ENCODE results near the gene EHMT1. TPM values are rescaled to one million over a fixed set of nuclear protein-coding genes. Genes with fewer than 3 reads are reported as not detected.

The EHMT1 gene
- total and polyA plus RNA-seq, 10 of the 15 experiments (the other 5 are each of a cell fraction or from before 2014, with no cell fraction given) = 2.9 to 100 (median 48.1) TPM

DNA sequence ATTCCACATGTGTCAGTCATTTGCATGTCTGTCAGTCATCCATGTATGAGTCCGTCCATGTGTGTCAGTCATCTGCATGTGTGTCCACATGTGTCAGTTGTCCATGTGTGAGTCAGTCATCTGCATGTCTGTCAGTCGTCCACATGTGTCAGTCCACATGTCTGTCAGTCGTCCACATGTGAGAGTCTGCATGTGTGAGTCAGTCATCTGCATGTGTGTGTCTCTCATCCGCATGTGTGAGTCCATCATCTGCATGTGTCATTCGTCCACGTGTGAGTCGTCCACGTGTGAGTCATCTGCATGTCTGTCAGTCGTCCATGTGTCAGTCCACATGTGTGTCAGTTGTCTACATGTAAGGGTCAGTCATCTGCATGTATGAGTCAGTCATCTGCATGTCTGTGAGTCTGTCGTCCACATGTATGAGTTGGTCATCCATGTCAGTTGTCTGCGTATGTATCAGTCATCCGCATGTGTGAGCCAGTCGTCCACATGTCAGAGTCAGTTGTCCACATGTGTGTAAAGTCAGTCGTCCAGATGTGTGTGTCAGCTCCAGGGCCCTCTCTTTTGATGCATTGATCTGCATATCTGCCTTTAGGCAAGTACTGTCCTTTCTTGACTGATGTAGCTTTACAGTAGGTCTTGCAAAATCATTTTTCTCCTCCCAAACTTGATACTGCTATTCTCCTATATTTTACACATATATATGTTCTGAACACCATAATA, 186.3 kb downstream of the EHMT1 start (continued):
- no peak for TF ChIP-seq ETV6 (conservative IDR thresholded peaks at IDR 0.05 in 1 of 2, IDR thresholded peaks at IDR 0.05 in 1 of 2; ENCODE audit: borderline replicate concordance in 1 of 2, low read depth in 1 of 2)
- TF ChIP-seq ZSCAN29 (IDR thresholded peaks at IDR 0.05) = no peak
- TF ChIP-seq ZNF24 (IDR thresholded peaks at IDR 0.05) = no peak

DNA sequence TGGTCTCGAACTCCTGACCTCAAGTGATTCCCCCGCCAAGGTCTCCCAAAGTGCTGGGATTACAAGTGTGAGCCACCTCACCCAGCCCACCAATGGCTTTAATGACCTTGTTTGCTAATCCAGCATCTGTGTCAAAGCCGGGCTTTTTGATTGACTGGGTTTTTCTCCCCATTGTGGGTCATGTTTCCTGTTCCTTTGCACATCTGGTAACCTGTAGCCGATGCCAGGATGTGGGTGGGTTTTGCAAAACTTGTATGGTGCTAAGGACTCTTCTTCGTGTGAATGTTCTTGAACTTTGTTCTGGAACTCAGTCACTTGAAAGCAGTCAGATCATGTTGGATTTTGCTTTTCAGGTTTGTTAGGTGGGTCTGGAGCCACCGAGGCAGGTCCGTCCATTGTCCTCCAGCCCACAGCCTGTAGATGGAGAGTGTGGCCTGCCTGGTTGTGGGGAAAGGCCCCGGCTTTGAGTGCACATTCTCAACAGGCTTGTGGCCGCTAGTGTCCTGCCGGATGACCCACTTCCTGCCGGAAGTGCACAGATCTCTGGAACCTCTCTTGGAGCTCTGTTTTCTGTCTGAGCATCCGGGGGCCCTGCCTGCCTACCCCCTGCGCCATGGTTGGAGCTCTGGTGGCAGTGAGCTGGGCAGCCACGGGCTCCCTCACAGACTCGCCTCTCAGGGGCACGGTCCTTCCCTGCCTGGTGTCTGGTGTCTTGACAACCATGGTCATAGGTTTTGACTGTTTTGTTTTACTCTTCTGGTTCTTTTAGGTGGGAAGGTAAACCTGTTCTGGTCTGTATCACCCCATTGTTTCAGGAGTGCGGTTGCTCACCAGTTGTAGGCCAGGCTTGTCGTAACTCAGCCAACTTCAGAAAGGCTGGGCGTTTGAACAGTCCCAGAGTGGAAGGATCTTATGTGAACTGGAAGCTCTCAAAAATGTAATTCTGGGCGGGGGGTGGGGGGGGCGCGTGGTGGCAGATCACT, 189.2 kb downstream of the EHMT1 start:
- FAIRE-seq (peak; percentile 7), DNase-seq (ENCODE audit: low read depth, low spot score) (no peak), ATAC-seq (peak; percentile 18; the same call in 1 of the 3 replicates)
- ChIA-PET RAD21 (ENCODE audit: unreplicated experiment) (interaction anchor here (1.0 to 1.5 kb wide), 2 partner anchors 68 to 127 kb away, joined by 4 read pairs; no protein-coding TSS in a partner anchor), SMC1A (ENCODE audit: uncharacterized antibody, unreplicated experiment) (interaction anchor here (1.0 to 1.5 kb wide), 2 partner anchors 46 to 135 kb away, joined by 3 to 8 read pairs; no protein-coding TSS in a partner anchor), CTCF (interaction anchor here (0.8 to 1.0 kb wide), 2 partner anchors 134 to 135 kb away, joined by 3 read pairs; no protein-coding TSS in a partner anchor), POLR2A (no interaction called here)
- intact Hi-C loops (cut with micrococcal nuclease; ENCODE audit: unreplicated experiment) (no loop called here), in situ Hi-C loops (cut with MboI) (no loop called here)
- Histone ChIP-seq H3K4me3 (no peak overlapping the region), H3K27ac (ENCODE audit: control insufficient read depth, insufficient read depth) (peak overlapping the region; percentile 30; the same call in 1 of the 2 replicates), H3K4me2 (ENCODE audit: control insufficient read depth, insufficient read depth) (no peak overlapping the region), H3K36me3 (ENCODE audit: control insufficient read depth in 2 of 2, insufficient read depth in 2 of 2, low read length in 1 of 2) (peaks cover 16% of the 10 kb centered on the region in 2 experiments; a peak in 3 of 4 replicates), H3K79me2 (ENCODE audit: control insufficient read depth, insufficient read depth, low read length) (no peaks in the 10 kb centered on the region), H3K9ac (ENCODE audit: control insufficient read depth, insufficient read depth, low read length) (no peak overlapping the region), H3K4me1 (ENCODE audit: control insufficient read depth, insufficient read depth, low read length) (peaks cover 11% of the 10 kb centered on the region), H2AFZ (ENCODE audit: control insufficient read depth, low read depth, low read length) (no peak overlapping the region), H3K27me3 (replicated peaks in 1 of 2; ENCODE audit: control insufficient read depth in 2 of 2, insufficient read depth in 2 of 2, low read length in 1 of 2) (no peaks in the 10 kb centered on the region), H3K9me3 (replicated peaks; ENCODE audit: control insufficient read depth, insufficient read depth, low read length) (no peaks in the 10 kb centered on the region), H4K20me1 (ENCODE audit: control insufficient read depth, insufficient read depth) (no peaks in the 10 kb centered on the region; the same call in 1 of the 2 replicates)
- WGBS (ENCODE audit: insufficient coverage, insufficient replicate concordance, low lambda C conversion rate, missing lambda C conversion rate) = 75% methylated on average over 22 of the region's 22 CpGs
- no TSS peak for BruUV-seq (replicated peaks)
- TF ChIP-seq YBX1 (IDR thresholded peaks at IDR 0.05) = no peak
- TF ChIP-seq, protein P1, sequence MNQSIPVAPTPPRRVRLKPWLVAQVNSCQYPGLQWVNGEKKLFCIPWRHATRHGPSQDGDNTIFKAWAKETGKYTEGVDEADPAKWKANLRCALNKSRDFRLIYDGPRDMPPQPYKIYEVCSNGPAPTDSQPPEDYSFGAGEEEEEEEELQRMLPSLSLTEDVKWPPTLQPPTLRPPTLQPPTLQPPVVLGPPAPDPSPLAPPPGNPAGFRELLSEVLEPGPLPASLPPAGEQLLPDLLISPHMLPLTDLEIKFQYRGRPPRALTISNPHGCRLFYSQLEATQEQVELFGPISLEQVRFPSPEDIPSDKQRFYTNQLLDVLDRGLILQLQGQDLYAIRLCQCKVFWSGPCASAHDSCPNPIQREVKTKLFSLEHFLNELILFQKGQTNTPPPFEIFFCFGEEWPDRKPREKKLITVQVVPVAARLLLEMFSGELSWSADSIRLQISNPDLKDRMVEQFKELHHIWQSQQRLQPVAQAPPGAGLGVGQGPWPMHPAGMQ (IDR thresholded peaks at IDR 0.05; ENCODE audit: borderline replicate concordance) = no peak
- TF ChIP-seq, protein P2, sequence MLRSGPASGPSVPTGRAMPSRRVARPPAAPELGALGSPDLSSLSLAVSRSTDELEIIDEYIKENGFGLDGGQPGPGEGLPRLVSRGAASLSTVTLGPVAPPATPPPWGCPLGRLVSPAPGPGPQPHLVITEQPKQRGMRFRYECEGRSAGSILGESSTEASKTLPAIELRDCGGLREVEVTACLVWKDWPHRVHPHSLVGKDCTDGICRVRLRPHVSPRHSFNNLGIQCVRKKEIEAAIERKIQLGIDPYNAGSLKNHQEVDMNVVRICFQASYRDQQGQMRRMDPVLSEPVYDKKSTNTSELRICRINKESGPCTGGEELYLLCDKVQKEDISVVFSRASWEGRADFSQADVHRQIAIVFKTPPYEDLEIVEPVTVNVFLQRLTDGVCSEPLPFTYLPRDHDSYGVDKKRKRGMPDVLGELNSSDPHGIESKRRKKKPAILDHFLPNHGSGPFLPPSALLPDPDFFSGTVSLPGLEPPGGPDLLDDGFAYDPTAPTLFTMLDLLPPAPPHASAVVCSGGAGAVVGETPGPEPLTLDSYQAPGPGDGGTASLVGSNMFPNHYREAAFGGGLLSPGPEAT (IDR thresholded peaks at IDR 0.05; ENCODE audit: low read depth) = no peak
- no peak for TF ChIP-seq MEF2A (IDR thresholded peaks at IDR 0.05; ENCODE audit: insufficient read depth, low read depth, low read length)
- TF ChIP-seq IKZF1 (conservative IDR thresholded peaks at IDR 0.05) = no peak
- no peak for TF ChIP-seq HCFC1 (IDR thresholded peaks at IDR 0.05; ENCODE audit: low read length)
- no peak for TF ChIP-seq CREB1 (IDR thresholded peaks at IDR 0.05; ENCODE audit: low read depth)
- TF ChIP-seq, protein P3, sequence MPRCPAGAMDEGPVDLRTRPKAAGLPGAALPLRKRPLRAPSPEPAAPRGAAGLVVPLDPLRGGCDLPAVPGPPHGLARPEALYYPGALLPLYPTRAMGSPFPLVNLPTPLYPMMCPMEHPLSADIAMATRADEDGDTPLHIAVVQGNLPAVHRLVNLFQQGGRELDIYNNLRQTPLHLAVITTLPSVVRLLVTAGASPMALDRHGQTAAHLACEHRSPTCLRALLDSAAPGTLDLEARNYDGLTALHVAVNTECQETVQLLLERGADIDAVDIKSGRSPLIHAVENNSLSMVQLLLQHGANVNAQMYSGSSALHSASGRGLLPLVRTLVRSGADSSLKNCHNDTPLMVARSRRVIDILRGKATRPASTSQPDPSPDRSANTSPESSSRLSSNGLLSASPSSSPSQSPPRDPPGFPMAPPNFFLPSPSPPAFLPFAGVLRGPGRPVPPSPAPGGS (IDR thresholded peaks at IDR 0.05; ENCODE audit: borderline replicate concordance, insufficient read depth, low read depth, low read length, poor library complexity, severe bottlenecking) = peak; percentile 53
- TF ChIP-seq, protein P4, sequence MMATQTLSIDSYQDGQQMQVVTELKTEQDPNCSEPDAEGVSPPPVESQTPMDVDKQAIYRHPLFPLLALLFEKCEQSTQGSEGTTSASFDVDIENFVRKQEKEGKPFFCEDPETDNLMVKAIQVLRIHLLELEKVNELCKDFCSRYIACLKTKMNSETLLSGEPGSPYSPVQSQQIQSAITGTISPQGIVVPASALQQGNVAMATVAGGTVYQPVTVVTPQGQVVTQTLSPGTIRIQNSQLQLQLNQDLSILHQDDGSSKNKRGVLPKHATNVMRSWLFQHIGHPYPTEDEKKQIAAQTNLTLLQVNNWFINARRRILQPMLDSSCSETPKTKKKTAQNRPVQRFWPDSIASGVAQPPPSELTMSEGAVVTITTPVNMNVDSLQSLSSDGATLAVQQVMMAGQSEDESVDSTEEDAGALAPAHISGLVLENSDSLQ (IDR thresholded peaks at IDR 0.05) = peak; percentile 50; the same call in 1 of the 2 replicates
- no peak for TF ChIP-seq NFYA (IDR thresholded peaks at IDR 0.05; ENCODE audit: borderline replicate concordance, low read depth, low read length)
- TF ChIP-seq ZBED1 (IDR thresholded peaks at IDR 0.05; ENCODE audit: borderline replicate concordance) = no peak

All from GM12878 (cell line).